ENCODE results near the gene DICER1. TPM values are rescaled to one million over a fixed set of nuclear protein-coding genes. Genes with fewer than 3 reads are reported as not detected.
"Not testable (repeated sequence)": the region's sequence is repeated elsewhere in the genome, so short reads cannot be mapped to it uniquely, and the experiment has no call there.

Gene DICER1
- total RNA-seq, 1 donor from 2014 or later, result 49.3 TPM

DNA sequence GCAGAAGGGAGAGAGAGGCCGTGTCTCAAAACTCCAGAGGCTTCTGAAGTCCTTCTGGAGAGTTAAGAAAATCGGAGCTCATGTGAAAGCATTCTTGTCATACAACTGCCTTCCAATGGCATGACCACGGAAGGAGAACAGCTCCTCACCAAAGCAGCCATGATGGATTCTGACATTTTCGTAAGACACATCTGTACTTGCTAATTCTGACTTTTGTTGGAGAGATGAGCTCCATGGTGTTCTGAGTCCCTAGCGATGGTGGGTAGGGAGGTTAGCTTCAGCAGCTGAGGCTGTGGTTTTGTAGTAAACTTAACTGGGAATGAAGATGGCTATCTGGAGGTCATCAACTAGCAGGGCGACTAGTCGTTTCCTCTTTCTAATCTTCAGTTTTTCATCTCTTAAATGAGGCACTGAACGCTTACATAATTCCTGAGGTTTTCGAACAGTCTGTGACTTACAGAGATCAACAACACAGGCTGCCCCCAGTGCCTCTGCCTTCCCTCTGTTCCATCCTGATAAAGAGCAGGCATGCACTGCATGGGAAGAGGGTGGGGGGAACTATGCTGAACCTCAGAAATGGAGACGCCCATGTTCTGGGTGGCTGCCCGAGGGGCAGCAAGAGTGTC, 28.6 kb upstream of the DICER1 start:
- DNase-seq (ENCODE audit: low spot score), result no peak

DNA sequence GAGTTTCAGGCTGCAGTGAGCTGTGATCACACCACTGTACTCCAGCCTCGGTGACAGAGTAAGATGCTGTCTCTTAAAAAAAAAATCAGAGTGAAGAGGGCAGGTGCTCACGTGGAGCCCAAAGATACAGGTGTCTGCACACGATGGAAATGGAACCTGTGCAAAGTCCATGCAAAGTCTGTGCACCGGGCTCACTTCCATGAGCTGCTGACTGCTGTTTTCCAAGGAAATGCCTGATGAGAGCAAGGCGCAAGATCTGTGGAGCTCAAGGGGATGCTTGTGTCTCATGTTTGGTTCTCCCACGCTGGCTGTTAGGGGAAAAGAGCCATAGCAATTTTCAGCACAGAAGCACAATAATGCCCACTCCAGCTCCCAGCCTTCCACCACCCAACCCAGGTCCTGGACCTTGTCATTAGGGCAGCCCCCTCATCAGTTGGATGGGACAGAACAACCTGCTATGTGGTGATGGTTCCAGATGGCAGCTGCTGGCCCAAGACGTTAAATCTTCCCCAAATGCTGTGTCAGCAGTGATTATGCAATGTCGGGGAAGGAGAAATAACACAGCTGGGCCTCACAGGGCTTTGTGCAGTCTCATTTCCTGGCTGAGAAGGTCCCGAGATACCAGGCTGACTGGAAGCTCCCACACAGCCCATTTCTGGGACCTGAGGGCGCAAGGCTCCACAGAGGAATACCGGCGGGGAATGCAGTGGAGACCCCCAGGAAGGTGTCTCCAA, 27.9 kb upstream of the DICER1 start:
- peak; percentile 70 for DNase-seq (ENCODE audit: low spot score)

DNA sequence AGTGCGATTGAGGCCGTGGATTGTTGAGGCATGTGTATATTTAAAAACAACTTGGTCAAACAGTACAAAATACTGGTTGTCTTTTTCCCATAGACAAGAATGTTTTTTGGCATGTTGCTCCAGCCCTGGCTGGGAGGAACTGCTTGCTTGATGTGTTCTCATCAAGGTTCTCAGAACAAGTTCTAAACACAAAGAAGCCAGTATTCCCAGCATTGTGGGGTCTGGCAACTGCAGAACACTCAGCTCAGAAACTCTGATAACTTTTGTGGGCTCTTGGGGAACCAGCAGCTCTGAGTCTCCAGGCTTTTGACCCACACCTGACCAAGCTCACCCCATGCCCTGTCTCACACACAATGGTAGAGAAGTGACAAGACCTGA, 27.1 kb upstream of the DICER1 start:
- no peak for DNase-seq (ENCODE audit: low spot score)

DNA sequence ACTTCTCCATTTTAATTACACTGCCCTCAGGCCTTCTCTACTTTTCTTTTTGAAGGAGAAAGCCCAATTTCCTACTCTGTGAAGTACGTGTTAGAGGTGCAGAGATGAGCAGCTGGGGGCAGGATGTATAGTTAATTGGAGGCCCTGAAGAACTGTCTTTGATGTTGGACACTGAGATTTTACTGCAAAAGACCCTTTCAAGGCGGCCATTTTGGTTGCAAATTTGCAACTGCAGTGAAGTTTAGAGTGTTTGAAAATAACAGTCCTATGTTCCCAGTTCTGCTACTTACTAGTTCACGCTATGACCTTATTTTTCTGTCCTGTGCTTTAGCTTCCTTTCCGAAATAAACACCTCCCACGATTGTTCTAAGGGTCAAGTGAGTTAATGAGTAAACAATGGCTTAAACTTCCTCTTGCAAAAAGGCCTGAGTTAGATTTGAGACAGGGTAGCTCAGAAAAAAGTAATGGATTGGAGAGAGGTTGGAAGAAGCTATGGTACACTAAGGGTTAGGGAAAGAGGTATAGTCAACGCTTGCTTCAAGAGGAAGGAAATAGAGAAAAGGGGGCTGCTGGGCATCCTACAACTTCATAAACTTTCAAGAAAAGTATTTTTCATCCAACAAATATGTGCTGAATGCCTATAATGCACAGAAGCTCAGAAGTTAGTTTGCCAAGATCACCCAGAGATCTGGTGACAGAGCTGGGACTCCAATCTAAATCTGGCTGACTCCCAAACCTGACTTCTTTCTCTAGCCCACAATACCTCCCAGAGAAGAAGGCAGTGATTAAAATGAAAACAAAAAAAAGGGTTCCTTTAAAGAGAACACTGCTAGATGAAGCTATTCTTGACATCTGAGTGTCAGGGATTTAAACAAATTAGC, 26.4 kb upstream of the DICER1 start:
- DNase-seq (ENCODE audit: low spot score), result no peak

DNA sequence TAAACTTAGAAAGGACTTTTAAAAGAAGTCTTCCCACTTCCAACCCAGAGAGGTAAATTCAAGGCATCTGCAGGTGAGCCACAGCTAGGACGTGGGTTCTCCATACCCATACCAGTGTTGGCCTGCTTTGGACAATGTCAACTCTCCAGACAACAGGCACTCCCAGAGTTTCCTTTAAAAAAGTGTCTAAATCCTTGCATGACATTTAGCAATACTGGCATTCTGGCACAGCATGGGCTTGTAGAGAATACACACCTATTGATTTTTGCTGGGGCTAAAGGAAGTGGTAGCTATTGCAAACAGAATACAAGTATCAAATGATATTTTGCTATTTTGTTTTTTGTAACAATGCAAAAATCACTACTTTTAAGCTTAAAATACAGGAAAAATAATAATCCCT, 25.8 kb upstream of the DICER1 start:
- no peak for DNase-seq (ENCODE audit: low spot score)

DNA sequence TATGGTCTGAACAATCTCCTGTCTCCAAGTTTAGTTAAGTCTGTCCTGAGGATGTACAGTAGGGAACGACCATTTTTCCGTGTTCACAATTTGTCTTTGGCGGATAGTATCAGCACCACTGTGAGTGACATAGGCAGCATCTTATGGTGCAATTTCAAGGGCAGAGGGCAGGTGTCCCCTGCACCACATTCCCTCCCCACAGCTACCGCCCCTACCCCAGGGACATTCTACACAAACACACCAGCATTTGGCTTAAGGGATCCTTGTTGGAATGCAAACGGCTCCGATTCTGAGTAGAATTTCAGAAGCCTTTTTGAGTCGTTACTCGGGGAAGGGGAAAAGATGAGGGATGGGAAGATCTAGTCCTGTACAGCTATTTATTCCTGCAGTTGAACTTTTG, 25.1 kb upstream of the DICER1 start:
- no peak for DNase-seq (ENCODE audit: low spot score)

DNA sequence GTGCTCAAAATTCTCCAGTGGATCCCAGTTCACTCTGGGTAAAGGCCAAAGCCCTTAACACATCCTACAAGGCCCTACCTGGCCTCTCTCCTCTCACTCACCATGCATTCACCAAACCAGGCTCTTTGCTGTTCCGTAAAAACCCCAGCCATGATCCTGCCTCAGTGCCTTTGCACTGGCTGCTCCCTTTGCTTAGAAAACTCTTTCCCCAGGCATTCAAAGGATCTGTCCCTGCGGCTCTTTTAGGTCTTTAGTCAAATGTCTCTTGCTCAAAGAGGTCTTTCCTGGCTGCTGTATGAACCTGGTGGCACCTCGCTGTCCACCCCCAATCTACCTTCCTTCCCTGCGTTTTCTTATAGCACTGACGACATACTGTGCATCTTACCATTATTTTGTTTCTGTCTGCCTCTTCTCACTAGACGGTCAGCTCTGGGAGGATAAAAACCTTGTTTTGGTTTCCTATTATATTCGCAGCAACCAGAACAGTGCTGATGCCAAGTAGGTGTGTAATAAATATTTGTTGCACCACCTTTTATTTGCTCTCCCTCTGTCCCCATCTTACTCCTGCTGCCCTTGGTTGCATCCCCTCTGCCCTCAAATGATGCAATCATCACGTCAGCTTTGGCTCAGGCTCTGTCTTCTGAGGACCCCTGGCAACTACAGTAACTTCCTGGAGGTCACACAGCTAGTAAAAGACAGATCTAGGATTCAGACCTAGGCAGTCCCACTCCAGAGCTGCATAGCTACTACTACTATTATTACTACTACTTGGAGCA, 23.8 kb upstream of the DICER1 start:
- no peak for DNase-seq (ENCODE audit: low spot score)

DNA sequence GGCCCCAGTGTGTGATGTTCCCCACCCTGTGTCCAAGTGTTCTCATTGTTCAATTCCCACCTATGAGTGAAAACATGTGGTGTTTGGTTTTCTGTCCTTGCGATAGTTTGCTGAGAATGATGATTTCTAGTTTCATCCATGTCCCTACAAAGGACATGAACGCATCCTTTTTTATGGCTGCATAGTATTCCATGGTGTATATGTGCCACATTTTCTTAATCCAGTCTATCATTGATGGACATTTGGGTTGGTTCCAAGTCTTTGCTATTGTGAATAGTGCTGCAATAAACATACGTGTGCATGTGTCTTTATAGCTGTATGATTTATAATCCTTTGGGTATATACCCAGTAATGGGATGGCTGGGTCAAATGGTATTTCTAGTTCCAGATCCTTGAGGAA, 18.3 kb upstream of the DICER1 start:
- DNase-seq (ENCODE audit: low spot score), result not testable (repeated sequence)

DNA sequence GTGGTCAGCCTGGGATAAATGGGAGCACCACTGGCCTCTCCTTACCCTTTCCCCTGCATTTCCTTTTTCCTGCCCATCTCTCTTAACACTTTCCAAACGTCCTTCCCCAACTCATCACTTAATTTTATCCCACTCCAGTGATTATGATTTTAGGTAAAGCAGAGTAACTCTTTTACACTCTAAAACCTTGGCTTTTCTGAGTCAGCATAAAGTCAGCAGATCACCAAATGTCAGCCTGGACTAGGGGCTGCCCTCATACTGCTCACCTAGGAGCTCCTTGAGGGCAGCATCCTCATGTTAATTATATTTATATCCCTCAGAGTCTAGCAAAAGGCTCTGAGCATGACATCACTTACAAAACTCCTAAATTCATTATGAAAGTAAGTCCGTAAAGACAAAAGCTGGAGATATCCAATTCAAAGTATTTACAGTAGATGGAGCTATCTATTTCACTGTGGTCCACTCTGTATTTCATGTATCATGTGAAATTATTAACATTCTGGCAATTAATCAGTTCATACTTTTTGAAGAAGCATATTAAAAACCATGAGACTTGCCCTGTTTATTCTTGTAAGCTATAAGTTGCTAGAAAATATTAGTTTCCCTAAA, 17.0 kb upstream of the DICER1 start:
- no peak for DNase-seq (ENCODE audit: low spot score)

DNA sequence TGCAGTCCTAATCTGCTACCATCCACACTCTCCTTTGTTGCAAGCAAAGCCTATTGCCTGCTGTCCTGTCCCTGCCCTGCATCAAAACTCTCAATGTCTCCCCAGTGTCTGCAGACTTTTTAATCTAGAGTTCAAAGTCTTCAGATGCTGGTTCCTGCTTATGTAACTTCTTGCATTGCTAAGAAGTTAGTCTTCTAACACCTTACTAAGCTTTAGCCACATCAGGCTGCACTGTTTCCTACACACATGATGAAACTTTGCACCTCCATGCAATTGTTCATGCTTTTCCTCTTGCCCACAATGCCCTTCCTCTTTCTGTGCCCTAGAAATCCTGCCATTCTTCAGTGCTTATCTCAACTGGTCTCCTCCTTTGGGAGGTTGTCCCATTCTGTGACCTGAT, 16.2 kb upstream of the DICER1 start:
- DNase-seq (ENCODE audit: low spot score), result no peak

DNA sequence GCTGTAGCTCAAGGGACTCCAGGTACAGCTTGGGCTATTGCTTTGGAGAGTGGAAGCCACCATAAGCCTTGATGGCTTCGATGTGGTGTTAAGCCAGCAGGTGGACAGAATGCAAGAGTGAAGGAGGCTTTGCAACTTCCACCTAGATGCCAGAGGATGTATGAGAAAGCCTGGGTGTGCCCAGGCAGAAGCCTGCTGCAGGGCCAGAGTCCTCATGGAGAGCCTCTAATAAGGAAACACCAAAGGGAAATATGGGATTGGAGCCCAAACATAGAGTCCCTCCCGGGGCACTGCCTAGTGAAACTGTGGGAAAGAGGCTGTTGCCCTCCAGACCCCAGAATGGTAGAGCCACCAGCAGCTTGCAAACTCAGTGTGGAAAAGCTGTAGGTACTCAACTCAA, 9.8 kb upstream of the DICER1 start:
- no peak for DNase-seq (ENCODE audit: low spot score)

DNA sequence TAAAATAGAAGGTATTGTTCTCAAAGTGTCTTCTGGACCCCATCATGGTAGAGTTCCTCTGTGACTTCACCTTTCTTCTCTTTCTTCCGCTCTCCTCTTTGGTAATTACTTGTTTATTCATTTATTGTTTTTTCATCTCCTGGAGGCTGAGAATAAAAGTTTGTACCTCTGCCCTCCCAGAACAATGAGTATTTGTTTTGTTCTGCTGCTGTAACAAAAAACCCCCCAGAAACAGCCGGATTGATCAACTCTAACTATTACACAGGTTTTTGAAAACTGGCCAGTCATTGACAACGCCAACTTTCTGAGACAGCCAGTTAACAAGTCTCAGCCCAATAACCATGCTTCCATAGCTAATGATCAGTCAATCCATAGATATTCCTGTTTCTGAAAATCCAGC, 8.2 kb upstream of the DICER1 start:
- DNase-seq (ENCODE audit: low spot score), result no peak

DNA sequence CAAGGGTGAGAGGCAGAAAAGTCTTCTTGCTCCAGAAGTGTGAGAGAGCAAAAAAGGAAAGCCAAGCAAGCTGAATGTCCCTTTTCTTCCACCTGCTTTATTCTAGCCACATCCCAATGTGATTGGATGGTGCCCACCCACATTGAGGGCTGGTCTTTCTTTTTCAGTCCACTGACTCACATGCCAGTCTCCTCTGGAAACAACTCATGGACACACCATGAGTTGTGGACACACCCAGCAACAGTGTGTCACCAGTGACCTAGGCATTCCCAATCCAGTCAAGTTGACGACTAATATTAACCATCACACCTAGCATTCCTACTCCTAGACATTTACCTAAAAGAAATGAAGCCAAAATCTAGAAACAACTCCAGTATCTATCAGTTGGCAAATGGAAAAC, 7.2 kb upstream of the DICER1 start:
- no peak for DNase-seq (ENCODE audit: low spot score)

DNA sequence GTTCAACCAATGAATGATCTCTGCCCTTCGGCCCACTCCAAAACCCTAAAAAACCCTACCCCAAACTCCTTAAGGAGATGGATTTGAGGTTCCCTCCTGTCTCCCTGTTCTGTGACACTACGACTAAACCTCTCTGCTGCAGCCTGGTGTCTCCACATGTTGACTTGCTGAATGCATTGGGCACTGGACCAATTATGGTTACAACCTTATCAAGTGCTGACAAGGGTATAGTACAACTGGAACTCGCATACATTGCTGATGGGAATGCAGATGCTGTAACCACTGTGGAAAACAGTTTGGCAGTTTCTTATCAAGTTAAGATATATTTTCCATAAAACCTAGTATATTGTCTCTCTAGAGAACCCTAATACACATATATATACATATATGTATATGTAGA, 6.3 kb upstream of the DICER1 start:
- no peak for DNase-seq (ENCODE audit: low spot score)

DNA sequence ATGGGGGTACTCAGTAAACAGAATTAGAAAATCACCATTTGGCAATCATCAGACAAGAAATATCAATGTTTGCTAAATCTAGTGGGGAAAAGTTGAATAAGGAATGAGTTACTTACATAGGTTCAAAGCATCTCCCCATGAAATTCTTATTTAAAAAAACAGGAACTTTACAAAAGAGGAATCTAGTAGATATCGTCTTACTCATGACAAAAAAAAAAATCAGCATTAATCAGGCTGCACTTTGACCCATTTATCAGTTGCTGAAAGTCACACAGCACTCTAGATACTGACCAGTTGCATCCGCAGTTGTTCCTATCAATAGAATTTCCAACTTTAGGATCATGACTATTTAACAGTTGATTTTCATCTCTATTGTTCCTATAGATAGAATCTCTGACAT, 5.8 kb upstream of the DICER1 start:
- no peak for DNase-seq (ENCODE audit: low spot score)

DNA sequence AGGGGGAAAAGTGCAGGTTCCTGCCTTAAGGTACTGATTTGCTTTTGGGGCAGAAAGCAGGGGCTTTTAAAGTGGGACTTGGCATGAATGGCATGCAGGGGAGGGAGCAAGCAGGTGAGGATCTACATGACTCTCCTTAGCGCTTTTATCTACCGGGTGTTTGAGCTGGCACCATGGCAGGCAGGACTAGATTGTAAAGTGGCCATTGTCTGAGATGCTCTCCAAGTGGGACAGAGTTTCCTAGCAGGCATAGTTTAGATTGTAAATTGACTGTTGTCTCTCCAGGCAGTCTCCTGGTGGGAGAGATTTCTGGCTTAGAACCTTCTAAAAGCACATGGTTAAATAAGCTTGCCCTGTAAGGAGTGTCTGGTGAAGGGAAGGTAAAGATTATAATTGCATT, 5.3 kb upstream of the DICER1 start:
- no peak for DNase-seq (ENCODE audit: low spot score)

DNA sequence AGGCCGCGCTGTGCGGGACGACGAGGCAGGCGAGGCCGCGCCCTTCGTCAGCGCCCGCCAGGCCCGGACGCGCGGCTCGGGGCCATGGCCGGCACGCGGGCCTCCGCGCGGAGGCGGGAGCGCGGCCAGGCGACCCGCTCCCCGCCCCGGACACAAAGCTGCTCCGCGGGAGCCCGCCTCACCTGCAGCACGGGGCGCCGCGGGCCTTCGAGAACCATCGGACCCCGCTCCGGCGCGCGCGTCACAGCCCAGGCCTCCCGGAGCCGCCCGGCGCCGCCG, 342 bp downstream of the DICER1 start:
- DNase-seq (ENCODE audit: low spot score), result no peak

DNA sequence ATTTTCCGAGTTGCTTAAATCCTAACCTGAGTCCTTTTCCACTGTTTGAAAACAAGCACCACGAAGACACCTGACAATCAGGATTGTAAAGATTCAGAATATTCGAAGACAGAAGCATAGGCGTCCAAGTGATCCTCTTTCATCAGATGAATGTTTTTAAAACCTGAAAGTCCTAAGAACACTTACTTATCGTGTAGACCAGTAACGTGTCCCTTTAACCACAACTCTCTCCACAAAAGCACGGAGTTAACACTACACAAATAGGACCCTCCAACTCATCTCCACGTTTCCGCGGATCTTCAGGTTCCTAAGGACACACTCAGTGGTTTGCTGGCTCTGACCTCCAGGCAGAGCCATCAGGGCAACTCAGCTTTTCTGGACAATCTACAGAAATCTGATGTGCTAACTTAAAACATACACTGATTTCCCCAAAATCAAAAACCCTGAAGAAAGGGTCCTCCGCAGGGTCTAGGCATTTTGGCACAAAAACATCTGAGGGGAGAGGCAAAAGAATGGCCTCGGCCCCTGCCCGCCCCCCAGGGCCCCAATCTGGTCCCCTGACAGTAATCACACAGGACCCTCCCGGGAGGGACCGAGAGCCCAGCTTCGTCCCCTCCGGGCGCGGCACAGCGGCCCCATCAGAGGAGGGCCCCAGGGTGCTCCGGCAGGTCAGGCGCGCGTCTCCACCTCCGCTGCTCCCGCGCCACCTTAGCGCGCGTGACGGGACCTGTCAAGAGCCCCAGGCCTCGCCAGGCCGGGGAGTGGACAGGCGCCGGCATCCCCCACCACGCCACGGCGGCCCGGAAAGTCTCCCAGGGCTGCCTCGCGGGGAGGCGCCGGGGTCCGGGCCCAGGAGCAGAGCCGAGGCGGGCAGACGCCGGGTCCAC, 925 bp downstream of the DICER1 start:
- DNase-seq (ENCODE audit: low spot score), result peak; percentile 23

DNA sequence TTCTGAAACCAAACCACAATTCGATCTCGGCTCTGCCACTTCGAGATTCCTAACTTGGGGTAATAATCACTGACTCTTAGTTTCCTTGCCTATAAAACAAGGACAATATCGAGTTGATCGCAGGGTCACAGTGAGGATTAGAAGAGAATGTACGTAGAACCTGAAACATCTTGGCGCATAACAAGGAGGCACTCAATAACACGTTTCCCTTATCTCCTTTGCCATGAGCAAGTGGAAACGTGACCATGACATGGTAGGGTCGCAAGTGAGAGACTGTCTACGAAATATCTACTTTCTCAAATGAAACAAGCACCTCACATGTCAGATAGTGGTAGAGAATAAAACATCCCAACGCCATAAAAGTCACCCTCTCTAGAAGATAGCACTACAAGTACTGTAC, 2.3 kb downstream of the DICER1 start:
- no peak for DNase-seq (ENCODE audit: low spot score)

DNA sequence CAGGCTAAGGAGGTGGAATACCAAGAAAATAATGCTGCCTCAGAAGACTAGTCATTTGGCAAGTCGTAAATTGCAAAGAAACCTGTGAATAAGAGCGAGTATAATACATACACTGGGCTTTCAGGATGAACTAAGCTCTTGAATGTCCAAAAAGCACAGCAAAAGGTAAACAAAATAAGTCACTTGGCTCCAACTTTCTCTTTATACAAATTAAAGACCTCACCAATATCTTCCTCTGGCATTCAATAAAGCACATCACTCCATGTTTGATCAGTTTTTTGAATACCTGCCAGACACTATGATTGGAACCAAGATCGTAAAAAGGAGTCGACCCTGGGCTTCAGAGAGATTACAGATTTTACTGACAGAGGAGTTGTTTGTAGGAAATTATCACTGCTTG, 3.5 kb downstream of the DICER1 start:
- no peak for DNase-seq (ENCODE audit: low spot score)

DNA sequence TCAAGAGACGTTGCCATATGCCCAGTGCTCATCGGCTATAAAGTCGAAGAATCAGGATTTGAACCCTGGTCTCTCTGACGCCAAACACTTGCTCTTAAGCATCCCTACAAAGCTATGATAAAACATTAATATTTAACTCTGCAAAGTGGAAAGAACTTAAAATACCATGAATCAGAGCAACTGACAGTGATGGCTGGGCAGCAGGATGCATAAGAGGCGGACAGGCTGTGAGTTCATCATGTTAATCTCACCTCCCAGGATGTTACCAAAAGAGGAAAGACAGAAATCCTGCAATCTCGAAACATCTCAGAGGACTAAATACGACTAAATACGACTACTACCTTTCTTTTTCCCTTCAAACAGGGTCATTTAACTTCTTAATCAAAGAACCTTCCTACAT, 5.8 kb downstream of the DICER1 start:
- no peak for DNase-seq (ENCODE audit: low spot score)
